Measurements from ENCODE around the gene FADS6.

- TF ChIP-seq PKNOX1 (IDR thresholded peaks at IDR 0.05) (no peak), MEF2A (IDR thresholded peaks at IDR 0.05; ENCODE audit: insufficient read depth, low read depth, low read length) (no peak), SUZ12 (IDR thresholded peaks at IDR 0.05; ENCODE audit: unreplicated experiment) (no peak), ZZZ3 (IDR thresholded peaks at IDR 0.05; ENCODE audit: control insufficient read depth, insufficient read length, low read depth) (no peak), YY1 (IDR thresholded peaks at IDR 0.05; ENCODE audit: low read depth, low read length) (no peak), PBX3 (IDR thresholded peaks at IDR 0.05; ENCODE audit: insufficient replicate concordance, low read depth, low read length) (no peak), CBFB (IDR thresholded peaks at IDR 0.05; ENCODE audit: low read depth) (no peak)
Measured at GRCh38 chr17:74840989-74841666, 52.3 kb downstream of the FADS6 start.

Data from GM12878 (cell line).